Mucosa of gallbladder (tissue), 1 donor: ENCODE data around the gene AGA. TPM values are rescaled to one million over a fixed set of nuclear protein-coding genes. Genes with fewer than 3 reads are reported as not detected.

Source experiments
- DNase-seq: peaks from one replicate; pipeline ENCODE4 v3.0.0-alpha.2; 2020; ENCODE audit warnings: low spot score
- total RNA-seq: library from RNA; stranded (reverse); gene quantifications from one replicate; pipeline ENCODE4 v1.2.1, GENCODE V29; 2021
- donor health status: DM: no; HTN: no; CAD: no.

The AGA gene
- 38.9 TPM for total RNA-seq

DNA sequence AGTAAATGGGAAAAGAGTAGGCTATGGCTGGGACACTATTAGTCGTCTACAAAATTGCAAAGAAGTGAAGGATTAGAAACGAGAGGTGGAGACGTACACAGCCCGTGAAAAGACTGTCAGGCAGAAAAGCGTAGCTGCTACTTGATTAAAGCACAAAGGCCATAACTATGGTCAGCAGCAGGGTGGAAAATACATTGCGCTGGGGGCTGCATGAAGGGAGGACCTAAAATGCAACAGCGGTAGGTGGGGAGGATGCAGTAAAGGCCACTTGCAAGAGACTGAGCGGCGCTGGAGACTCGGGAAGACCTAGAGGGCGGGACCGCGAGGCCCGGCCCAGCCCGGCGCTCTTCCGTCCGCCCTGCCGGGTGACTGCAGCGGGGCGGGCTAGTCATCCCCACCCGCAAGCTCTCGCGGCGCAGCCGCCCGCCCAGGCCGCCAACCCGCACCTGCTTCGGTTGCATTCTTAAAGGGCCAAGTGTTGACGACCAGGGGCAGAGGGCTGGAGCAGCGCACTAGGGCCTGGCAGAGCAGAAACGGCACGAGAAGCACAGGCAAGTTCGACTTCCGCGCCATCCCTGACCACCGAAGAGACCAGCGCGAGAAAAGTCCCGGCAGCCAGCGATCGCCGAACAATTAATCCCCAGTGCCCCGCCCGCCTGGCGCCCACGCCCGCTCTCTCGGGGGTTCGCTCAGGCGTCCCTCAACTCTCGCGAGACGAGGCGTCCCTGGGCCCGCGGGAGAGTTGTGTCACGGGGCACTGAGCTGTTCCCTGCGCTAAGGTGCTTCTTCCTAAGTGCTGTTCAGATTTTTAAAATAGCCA lies at the start of gene AGA:
Gene AGA (minus strand): TSS at position 635 of the 820 bp plus-strand sequence. CDS start 62 bp downstream, at position 573.
- DNase-seq: peak; percentile 97

DNA sequence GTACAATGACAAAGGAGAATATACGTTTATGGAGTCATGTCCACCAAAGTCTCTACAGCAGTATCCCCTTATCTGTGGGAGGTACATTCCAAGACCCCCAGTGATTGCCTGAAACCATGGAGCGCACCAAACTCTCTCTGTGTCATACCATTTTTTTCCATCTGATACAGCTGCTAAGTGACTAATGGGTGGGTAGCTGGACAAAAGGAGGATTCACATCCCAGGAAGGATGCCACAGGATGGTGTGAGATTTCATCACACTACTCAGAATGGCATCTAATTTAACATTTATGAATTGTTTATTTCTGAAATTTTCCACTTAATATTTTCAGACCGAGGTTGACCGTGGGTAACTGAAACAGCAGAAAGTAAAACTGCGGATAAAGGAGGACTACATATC lies 49.8 kb upstream of the AGA start:
- no peak for DNase-seq

DNA sequence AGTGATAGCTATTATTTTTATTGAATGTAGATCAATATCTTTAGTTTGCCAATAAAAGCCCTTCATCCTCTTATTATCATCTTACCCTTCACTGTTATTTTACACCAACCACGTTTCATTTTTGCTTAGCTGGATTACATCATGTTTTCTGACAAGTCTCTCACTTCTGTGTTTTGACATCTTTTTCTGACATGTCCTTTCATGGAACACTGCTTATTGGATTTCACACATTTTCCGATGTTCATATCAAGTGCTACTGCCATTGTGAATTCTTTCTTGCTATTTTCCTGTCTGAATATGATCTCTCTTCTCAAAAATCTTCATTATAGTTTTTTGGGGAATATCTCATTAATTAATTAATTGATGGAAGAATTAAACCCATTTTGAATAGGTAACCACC lies 48.5 kb upstream of the AGA start:
- DNase-seq: no peak

DNA sequence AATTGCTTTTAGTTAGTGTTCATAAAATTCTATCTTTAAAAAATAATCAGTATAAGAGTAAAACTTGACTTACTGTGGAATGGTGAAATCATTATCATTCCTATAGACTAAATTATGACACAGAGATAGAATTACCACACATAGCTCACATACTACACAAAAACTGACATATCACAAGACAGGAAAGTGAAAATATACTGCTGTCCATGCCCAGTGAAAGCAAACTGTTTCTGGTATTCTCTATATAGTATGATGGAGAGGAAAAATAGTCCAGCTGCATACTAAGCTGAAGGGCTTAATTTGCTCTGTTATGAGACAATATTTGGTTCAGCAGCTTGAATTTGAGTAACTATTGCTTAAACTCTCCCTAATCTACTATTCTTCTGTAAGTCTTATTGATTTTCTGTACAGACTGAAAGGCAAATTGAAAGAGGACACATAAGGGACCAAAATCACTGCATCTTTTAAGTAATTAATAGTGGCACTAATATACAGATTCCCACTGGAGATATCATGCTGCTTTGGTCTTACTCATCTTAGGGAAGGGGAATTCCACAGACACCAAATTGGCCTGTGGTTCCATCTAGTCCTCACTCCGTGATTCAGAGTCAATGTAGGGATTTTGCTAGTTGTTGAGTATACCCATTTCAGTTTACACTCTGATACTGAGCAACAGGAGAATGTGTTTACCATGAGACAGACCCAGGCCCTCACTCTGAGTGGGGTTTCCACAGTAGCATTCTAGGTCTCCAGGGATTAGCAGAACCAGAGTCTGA lies 47.4 kb upstream of the AGA start:
- no peak for DNase-seq

DNA sequence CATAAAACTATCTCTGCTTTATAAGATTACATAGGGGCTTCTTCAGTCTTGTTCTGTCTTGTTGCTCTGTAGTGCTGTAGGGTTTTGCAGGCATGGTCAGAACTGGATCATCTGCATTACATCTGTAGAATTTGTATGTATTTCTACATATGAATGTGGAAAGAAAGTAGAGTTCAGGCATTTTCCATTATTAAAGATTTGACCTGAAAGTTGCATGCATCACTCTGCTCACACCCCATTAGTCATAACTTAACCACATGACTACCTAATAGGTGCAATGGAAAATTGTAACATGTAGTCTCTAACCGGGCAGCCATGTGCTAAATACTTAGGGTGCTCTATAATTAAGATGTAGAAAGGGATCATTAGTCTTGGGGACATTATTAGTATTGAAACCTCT lies 45.7 kb upstream of the AGA start:
- DNase-seq: no peak

DNA sequence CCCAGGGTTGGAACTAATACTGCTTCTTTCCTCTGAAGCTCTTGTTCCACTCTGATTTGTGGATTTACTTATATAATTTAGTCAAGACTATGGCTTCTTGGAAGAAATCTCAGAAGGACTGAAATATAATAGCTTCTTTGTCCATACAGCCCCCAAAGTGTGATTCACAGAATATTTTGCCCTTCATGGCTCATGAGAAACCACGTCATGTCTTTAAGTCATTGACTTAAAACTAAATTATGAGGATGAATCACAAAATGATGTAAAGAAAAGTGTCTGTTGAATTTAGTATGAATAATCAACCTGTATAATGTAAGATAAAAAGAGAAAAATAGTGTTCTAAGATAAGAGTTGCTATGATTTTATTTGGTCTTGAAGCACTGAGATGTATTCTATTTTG lies 43.3 kb upstream of the AGA start:
- no peak for DNase-seq

DNA sequence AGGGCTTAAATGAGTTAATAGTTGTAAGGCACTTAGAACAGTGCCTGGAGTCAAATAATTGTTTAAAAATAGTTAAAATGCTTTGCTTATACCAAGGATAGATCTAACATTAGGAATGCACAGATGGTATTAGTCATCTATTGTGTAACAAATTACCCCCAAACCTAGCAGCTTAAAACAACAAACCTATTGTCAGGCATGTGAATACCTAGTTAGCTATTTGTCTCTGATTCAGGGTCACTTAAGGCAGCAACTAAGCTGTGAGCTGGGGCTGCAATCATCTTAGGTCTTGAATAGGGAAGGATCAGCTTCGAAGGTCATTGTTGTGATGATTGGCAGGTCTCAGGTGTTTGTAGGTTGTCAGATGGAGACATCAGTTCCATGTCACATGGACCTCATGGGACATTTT lies 42.4 kb upstream of the AGA start:
- no peak for DNase-seq

DNA sequence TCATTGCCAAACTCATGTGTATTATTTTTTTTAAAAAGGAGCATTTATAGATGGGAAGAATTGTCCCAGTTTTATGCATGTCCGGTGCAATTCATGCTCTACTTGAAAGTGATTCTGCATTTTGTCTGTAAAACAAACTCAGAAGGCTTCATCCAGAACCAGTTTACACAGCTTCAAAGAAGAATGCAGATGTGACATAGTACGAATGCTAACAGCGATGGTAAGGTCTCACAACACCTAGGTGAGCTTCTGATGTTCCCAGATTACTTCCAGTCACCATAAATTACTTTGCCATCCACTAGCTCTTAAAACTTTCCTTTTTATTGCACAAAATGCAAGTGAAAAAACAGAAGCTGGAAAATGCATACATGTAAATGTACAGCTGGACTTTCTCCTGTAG lies 41.5 kb upstream of the AGA start:
- DNase-seq: no peak

DNA sequence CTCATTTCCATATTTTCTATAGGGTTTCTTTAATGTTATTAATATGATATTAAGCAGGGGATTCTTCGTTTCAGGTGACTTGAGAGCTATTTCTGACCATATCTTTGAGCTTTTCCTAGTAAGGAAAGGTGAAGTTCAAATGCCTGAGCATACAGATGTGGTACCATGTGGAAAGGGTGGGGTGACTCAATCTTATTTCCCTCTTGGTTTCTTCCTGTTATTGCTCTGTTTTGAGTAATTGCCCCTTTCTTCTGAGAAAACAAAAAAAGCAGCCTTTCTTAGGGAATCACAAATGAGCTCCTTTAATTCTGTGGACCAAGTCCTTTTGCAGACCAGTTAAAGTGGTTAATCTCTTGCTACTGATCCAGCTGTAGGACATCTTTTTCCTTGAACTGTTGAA lies 41.0 kb upstream of the AGA start:
- no peak for DNase-seq

DNA sequence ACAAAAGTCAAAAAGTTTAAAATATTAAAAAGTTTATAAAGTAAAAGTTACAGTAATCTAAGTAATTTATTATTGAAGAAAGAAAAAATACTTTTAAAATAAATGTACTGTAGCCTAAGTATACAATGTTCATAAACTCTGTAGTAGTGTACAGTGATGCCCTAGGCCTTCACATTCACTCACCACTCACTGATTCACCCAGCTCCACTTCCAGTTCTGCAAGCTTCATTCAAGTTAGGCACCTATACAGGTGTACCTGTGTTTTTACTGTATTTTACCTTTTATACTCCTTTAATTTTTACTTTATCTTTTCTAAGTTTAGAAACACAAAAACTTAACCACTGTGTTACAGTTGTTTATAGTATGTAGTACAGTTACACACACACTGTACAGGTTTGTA lies 40.1 kb upstream of the AGA start:
- DNase-seq: no peak

DNA sequence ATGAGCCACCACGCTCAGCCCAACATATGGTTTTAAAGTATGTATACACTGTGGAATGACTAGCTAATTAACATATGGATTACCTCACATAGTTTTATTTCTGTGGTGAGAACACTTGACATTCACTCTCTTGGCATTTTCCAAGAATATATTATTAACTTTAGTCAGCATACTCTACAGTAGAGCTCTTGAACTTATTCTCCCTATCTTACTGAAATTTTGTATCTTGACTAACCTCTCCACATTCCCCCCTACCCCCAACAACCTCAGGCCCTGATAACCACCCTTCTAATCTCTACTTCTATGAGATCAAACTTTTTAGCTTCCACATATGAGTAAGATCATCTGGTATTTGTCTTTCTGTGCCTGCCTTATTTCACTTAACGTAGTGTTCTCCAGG lies 38.6 kb upstream of the AGA start:
- no peak for DNase-seq

DNA sequence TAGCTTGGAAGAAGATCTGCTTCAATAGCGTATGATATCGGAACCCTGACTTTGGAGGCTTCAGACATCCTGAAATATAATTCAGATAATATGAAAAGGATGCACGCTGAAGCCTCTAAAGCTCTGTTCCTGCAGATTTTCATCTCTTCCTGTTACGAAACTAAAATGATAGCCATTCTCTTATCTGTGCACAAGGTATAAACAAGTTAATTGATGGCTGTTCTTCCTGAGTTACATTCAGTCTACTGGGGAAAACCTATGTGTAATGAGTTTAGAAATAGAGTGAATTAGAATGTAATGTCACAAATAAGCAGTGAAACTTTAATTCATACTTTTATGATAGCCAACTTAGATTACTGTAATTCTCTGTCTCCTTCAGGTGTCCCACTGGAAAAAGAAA lies 36.8 kb upstream of the AGA start:
- no peak for DNase-seq

DNA sequence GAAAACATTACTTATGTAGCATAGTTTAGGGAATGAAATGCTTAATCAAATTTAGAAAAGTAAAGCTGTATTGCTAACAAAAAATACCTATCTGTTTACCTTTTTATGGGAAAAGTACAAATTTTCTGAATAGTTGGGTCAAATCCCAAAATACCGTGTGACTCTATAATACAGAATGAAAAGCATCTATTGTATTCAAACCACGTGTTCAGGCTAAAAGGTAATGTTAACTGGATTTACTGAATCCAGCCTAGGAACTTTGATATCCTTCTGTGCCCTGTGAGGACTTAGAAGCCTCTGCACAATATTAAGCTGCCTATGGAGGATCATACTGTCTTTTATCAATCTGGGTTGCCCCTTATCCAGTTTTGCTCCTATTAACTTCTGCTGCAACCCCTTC lies 36.3 kb upstream of the AGA start:
- DNase-seq: no peak

DNA sequence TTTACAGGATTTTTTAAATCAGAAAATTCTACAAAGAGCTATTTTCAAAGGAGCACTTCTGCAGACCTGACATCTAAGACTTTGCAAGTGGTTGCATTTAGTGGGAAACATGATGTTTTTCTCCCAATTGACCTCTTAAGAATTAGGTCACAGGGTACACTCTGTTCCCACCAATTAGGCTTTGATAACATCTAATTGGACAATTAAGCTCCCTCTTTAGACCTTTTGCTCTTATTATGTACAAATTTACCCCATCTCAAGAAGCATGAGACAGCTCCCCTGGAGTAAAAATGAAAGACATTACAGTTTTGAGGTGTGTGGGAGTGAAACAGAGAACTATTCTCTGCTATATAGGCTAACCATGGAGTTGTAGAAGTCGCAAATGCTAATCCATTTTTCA lies 31.8 kb upstream of the AGA start:
- no peak for DNase-seq

DNA sequence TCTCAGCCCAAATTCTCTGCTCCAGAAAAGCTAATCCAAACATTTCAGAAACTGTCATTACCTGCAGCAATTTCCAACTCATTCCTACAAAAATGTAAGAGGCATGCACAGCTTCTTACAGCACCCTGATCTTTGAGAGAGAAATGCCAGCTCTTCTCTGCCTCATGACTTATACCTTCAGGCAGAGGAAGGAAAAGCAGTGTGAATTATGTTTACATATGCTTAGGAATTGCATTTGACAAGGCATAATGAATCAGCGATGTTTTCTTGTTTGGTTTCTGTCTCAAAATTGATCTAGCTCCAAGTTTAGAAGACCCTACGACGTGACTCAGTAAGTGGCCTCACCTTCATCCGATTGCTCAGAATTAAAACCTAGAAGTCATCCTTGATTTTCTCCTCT lies 21.8 kb upstream of the AGA start:
- no peak for DNase-seq

DNA sequence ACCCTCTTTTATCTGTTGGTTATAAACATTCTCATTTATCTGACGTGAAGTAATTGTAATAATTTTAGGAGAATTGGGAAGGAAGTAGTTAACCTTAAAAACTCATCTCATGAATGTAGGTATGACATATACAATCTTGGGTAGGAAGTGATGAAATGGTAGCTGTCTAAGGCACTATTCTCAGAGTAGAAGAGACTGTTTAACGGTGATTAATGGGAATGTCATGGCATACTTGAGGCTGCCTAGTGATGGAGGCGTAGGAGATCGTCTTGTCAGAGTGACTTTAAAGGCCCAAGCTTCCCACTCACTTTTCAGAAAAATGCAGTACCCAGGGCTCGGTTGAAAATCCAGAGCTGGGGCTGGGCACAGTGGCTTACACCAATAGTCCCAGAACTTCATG lies 19.4 kb upstream of the AGA start:
- DNase-seq: no peak

DNA sequence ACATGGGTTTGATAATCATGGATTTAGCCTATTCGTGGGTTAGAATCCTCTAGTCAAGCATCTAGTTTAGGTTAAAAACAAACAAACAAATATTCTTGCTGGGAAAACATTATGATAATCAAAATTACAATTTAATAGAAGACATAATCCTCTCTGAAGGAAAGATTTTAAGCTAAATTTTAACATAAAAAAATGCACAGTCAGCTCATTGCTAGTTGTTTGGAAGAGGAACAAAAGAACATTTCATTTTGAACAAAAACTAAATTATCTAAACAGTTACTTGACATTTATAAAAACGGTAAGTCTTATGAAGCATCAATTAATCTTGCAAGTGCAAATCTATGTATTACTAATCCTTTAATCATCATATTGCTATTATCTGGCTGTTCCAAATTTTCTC lies 18.2 kb upstream of the AGA start:
- DNase-seq: no peak

DNA sequence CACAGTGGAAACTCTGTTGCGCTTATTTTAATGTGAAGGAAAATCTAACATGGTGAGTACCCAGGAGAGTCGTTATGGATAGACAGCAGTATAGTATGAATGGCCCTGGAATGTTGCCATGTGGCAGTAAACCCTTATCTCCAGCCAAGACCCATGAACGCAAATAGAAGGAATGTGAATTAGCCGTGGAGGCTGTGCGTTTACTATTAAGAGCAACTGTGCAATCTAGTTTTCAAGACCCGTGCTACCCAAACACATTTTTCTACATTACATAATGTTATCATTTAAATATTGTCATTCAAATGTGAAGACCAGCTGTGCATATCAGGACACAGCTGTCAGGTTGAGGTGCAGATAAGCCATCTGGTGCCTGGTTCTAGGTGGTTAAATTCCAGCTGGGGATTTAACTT lies 13.3 kb upstream of the AGA start:
- DNase-seq: no peak

DNA sequence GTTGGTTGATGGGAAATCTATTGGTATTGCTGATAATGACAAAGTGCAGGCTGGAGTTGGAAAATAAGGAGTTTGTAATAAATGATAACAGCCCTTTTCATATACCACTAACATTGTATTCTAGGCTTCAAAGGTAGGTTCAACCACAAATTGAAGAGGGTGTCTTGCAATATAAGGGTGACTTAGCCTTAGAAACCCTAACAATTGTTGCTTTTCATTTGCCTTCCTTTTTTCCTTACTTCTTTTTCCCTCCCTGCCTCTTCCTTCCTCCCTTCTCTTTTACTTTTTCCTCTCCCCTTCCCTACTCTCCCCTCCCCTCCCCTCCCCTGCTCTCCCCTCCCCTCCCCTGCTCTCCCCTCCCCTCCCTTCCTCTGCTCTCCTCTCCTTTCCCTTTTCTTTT lies 10.9 kb upstream of the AGA start:
- DNase-seq: no peak

DNA sequence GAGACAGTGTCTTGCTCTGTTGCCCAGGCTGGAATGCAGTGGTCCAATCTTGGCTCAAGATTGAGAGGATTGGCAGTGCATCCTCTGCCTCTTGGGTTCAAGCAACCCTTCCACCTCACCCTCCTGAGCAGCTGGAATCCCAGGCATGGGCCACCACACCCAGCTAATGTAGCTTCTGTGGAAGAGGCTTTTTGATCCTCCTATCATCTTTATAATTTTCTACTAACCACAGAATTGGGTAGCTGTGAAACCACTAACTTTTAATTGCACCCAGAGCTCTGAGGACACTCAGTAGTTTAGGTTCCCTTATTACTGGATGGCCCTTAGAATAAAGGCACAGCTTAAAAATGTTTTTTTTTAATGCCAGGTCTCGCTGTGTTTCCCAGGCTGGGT lies 8.9 kb upstream of the AGA start:
- DNase-seq: no peak

DNA sequence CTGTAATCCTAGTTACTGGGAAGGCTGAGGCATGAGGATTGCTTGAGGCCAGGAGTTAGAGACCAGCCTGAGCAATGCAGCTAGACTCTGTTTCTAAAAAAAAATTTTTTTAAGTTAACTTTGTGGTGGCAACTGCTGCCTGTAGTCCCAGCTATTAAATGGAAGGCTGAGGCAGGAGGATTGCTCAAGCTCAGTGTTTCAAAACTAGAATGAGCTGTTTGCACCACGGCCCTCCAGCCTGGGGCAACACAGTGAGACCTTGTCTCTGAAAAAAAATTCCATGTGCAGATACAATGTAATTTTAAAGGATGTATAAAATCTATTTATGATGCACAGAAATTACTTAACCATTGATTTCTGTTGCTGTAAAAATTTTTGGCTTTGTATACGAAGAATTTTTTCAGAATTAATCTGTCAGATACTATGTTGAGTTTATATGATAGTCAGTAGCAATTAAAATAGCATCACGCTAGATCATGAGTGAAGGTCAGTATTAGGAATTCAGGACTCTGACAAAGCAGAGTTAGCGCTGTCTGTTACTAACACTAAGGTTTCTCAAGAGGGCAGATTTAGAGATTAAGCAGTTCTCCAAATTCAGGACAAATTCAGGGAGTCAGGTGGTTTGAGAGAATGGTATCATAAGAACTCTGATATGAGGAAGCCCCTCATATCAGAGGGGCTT lies 8.3 kb upstream of the AGA start:
- DNase-seq: no peak

DNA sequence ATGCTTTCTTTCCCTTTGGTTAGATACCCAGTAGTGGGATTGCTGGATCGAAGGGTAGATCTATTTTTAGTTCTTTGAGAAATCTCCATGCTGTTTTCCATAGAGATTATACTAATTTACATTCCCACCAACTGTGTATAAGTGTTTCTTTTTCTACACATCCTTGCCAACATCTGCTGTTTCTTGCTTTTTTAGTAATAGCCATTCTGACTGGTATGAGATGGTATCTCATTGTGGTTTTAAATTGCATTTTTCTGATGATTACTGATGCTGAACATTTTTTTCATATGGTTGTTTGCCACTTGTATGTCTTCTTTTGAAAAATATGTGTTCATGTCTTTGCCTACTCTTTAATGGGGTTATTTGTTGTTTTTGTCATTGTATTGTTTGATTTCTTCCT lies 6.6 kb upstream of the AGA start:
- DNase-seq: no peak
